CD1c-positive myeloid dendritic cell (primary cell): ENCODE results near the gene UGDH.
"Not testable (repeated sequence)": the region's sequence is repeated elsewhere in the genome, so short reads cannot be mapped to it uniquely, and the experiment has no call there.

Experiments used
- DNase-seq: peaks from one replicate; pipeline ENCODE4 v3.0.0-alpha.2; 2016; ENCODE audit errors: extremely low spot score

Gene UGDH

GRCh38 chr4:39495446-39496213 is 31.6 kb downstream of the UGDH start:
- no peak for DNase-seq

GRCh38 chr4:39494354-39494753 is 32.9 kb downstream of the UGDH start:
- DNase-seq, result no peak

GRCh38 chr4:39490322-39490721 is 36.9 kb downstream of the UGDH start:
- DNase-seq, result no peak

GRCh38 chr4:39486221-39486804 is 40.9 kb downstream of the UGDH start:
- DNase-seq, result peak; percentile 25

- peak; percentile 71 for DNase-seq
These were observed 42.5 kb downstream of the UGDH start for GRCh38 chr4:39484582-39485272.

- DNase-seq, result peak; percentile 47
These were observed 46.1 kb downstream of the UGDH start for GRCh38 chr4:39480902-39481695.

GRCh38 chr4:39480251-39480650 is 47.0 kb downstream of the UGDH start:
- DNase-seq, result no peak

GRCh38 chr4:39476187-39476895 is 50.9 kb downstream of the UGDH start:
- no peak for DNase-seq

- no peak for DNase-seq
These were observed 54.8 kb downstream of the UGDH start for GRCh38 chr4:39472396-39472795.

- no peak for DNase-seq
These were observed 56.8 kb downstream of the UGDH start for GRCh38 chr4:39470402-39470801.

- DNase-seq, result peak; percentile 88
These were observed 57.7 kb downstream of the UGDH start for GRCh38 chr4:39469429-39470077.

GRCh38 chr4:39467464-39467863 is 59.8 kb downstream of the UGDH start:
- no peak for DNase-seq

GRCh38 chr4:39466747-39467146 is 60.5 kb downstream of the UGDH start:
- DNase-seq, result no peak

- DNase-seq, result no peak
These were observed 62.2 kb downstream of the UGDH start for GRCh38 chr4:39464886-39465501.

- peak; percentile 99 for DNase-seq
These were observed 68.5 kb downstream of the UGDH start, which contains the start of the genes LIAS and RPL9 for GRCh38 chr4:39458505-39459300. Gene LIAS (plus strand): TSS chr4:39459056. CDS start chr4:39459118, 62 bp downstream. Gene RPL9 (minus strand): TSS chr4:39458922. CDS start chr4:39458439, 483 bp downstream.

GRCh38 chr4:39458161-39458504 is 69.1 kb downstream of the UGDH start:
- not testable (repeated sequence) for DNase-seq

- DNase-seq, result no peak
These were observed 70.1 kb downstream of the UGDH start for GRCh38 chr4:39456946-39457763.

GRCh38 chr4:39455486-39455885 is 71.8 kb downstream of the UGDH start:
- DNase-seq, result no peak

- no peak for DNase-seq
These were observed 73.5 kb downstream of the UGDH start for GRCh38 chr4:39453738-39454137.
